H1 (cell line): ENCODE results near the gene CES3. TPM values are rescaled to one million over a fixed set of nuclear protein-coding genes. Genes with fewer than 3 reads are reported as not detected.

Experiments used
- KDM1A ChIP-seq: fragments of 200-600, 300-600 bp; sonication (generic); IDR thresholded peaks from 2 replicates; pipeline ENCODE4 v1.7.1; 2016; ENCODE audit warnings: mild to moderate bottlenecking, low read length, borderline replicate concordance
- KDM4A ChIP-seq: IDR thresholded peaks from one replicate; pipeline ENCODE4 v1.7.1; 2012; ENCODE audit warnings: low read depth, mild to moderate bottlenecking, moderate library complexity, low read length, inconsistent platforms; ENCODE audit not compliant: severe bottlenecking
- TCF12 ChIP-seq: IDR thresholded peaks from 2 replicates; pipeline ENCODE4 v1.6.1; 2011; ENCODE audit warnings: low read depth, mild to moderate bottlenecking, low read length
- polyA plus RNA-seq, 7 experiments: library from polyadenylated mRNA; depleted of rRNA in 3 of 7; stranded (reverse) in 5 of 7; unstranded in 2 of 7; fragments of >200 nt in 5 of 7; fragments of 200-250 nt in 2 of 7; gene quantifications; 1 replicate in 5 of 7; 2 replicates in 1 of 7; 4 replicates in 1 of 7; pipeline versions ENCODE4 v1.2.1 to v1.2.3, GENCODE V29; 2011 to 2013; ENCODE audit warnings: missing spikeins in 2 of 7, mixed read lengths in 2 of 7
- total RNA-seq: library from RNA; stranded (reverse); fragmentation: NEBNext Ultra II Directional; extraction: Animal tissue kit (Norgen Biotek cat#: 25700); gene quantifications from 2 replicates; pipeline ENCODE4 v1.2.1, GENCODE V29; 2021
- TF ChIP-seq, protein P1 (sequence below), 3 experiments: IDR thresholded peaks; 1 replicate in 2 of 3; 2 replicates in 1 of 3; pipeline versions ENCODE4 v1.5.1 to v1.6.1; 2011; ENCODE audit warnings: low read length in 3 of 3, mild to moderate bottlenecking in 3 of 3, inconsistent platforms in 2 of 3, low read depth in 1 of 3, moderate library complexity in 1 of 3; ENCODE audit not compliant: insufficient read depth in 1 of 3; ENCODE audit errors: control extremely low read depth in 1 of 3
- TF ChIP-seq, protein P2 (sequence below): IDR thresholded peaks from 2 replicates; pipeline ENCODE4 v1.6.1; 2012; ENCODE audit warnings: low read length, inconsistent platforms
- TF ChIP-seq, protein P3 (sequence below): IDR thresholded peaks from 2 replicates; pipeline ENCODE4 v1.6.1; 2012; ENCODE audit warnings: inconsistent platforms

The CES3 gene
- total and polyA plus RNA-seq, 2 of the 8 experiments (the other 6 are each of a cell fraction or from before 2014, with no cell fraction given): 1.6 to 2.2 TPM

DNA sequence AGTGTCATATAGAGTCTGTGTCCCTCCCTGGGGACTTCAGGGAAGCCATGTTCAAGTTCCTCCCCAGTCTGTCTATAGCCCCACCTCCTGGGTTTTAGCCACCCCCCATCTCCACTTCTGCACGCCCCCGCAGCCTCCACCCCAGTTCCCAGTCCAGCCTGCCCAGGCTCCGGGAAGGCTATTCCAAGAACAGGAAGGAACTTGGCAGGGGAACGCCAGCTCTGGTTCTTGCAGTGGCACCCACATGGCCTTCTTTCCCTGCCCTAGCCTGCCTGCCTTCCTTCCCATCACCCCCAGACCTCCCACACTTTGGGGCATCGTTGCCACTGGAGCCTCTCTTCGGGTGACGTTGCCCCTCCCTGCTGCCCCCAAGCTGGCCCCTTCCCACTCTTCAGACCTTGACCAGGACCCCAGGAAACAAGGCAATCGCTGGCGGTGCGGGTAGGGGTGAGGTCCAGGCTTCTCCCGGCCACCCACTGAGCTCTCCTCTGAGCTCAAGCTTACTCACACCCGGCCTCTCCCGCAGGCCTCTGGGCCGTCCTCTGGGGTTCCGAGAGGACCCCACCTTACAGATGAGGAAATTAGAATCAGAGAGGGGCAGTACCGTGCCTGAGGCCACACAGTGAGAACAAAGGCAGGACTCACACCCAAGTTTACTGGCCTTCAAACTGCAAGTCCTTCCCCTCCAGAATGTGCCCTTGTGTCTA is 18.1 kb downstream of the CES3 start (continued):
- TF ChIP-seq, protein P1, sequence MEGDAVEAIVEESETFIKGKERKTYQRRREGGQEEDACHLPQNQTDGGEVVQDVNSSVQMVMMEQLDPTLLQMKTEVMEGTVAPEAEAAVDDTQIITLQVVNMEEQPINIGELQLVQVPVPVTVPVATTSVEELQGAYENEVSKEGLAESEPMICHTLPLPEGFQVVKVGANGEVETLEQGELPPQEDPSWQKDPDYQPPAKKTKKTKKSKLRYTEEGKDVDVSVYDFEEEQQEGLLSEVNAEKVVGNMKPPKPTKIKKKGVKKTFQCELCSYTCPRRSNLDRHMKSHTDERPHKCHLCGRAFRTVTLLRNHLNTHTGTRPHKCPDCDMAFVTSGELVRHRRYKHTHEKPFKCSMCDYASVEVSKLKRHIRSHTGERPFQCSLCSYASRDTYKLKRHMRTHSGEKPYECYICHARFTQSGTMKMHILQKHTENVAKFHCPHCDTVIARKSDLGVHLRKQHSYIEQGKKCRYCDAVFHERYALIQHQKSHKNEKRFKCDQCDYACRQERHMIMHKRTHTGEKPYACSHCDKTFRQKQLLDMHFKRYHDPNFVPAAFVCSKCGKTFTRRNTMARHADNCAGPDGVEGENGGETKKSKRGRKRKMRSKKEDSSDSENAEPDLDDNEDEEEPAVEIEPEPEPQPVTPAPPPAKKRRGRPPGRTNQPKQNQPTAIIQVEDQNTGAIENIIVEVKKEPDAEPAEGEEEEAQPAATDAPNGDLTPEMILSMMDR (IDR thresholded peaks at IDR 0.05; ENCODE audit: control extremely low read depth in 1 of 3, insufficient read depth in 1 of 3, low read depth in 1 of 3, low read length in 3 of 3): no peak
- TF ChIP-seq KDM4A (no peak), TCF12 (no peak), KDM1A (no peak)
- TF ChIP-seq, protein P2, sequence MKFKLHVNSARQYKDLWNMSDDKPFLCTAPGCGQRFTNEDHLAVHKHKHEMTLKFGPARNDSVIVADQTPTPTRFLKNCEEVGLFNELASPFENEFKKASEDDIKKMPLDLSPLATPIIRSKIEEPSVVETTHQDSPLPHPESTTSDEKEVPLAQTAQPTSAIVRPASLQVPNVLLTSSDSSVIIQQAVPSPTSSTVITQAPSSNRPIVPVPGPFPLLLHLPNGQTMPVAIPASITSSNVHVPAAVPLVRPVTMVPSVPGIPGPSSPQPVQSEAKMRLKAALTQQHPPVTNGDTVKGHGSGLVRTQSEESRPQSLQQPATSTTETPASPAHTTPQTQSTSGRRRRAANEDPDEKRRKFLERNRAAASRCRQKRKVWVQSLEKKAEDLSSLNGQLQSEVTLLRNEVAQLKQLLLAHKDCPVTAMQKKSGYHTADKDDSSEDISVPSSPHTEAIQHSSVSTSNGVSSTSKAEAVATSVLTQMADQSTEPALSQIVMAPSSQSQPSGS: no peak
- TF ChIP-seq, protein P3, sequence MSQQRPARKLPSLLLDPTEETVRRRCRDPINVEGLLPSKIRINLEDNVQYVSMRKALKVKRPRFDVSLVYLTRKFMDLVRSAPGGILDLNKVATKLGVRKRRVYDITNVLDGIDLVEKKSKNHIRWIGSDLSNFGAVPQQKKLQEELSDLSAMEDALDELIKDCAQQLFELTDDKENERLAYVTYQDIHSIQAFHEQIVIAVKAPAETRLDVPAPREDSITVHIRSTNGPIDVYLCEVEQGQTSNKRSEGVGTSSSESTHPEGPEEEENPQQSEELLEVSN: no peak
- TF ChIP-seq, all 59 proteins: peak for 0
